Peyer's patch (tissue), 4 donors: ENCODE measurements around the gene ARHGEF18.

Experiments used
- CTCF ChIP-seq, 6 experiments: fragments of 450-650 bp in 4 of 6; fragments of 200-600 bp in 2 of 6; sonication (generic) in 1 of 6; IDR thresholded peaks; one replicate each; pipeline ENCODE4 v1.5.1; 2017 to 2019; ENCODE audit warnings: antibody characterized with exemption in 6 of 6, mild to moderate bottlenecking in 3 of 6, moderate library complexity in 1 of 6
- POLR2A ChIP-seq, 2 donors: fragments of 450-650 bp; IDR thresholded peaks; one replicate each; pipeline ENCODE4 v1.5.1; 2017; ENCODE audit warnings: antibody characterized with exemption in 2 of 2, mild to moderate bottlenecking in 2 of 2, moderate library complexity in 2 of 2

GRCh38 chr19:7386769-7387168 lies 38.0 kb downstream of the ARHGEF18 start:
- no peak for TF ChIP-seq POLR2A (IDR thresholded peaks at IDR 0.05)
- TF ChIP-seq CTCF (IDR thresholded peaks at IDR 0.05), result no peak
